Measurements from ENCODE around the gene PYY.
"Not testable (repeated sequence)": the region's sequence is repeated elsewhere in the genome, so short reads cannot be mapped to it uniquely, and the experiment has no call there.

The PYY gene

DNA sequence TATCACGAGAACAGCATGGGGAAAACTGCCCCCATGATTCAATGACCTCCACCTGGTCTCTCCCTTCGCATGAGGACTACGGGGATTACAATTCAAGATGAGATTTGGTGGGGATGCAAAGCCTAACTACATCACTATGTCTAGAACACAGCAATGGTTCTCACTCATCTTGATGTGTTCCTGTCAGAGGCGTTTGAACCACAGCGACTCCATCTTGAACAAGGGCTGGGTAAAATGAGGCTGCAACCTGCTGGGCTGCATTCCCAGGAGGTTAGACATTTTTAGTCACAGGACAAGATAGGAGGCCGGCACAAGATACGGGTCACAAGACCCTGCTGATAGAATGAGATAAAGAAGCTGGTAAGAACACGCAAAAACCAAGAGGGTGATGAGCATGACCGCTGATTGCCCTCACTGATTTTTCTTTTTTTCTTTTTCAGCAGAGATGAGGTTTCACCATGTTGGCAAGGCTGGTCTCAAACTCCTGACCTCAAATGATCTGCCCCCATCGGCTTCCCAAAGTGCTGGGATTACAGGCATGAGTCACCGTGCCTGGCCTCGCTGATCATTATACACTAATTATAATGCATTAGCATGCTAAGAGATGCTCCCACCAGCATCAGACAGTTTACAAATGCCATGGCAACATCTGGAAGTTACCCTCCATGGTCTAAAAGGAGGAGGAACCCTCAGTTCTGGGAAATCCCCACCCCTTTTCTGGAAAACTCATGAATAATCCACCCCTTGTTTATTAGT lies 8.5 kb downstream of the PYY start:
- no peak for DNase-seq

DNA sequence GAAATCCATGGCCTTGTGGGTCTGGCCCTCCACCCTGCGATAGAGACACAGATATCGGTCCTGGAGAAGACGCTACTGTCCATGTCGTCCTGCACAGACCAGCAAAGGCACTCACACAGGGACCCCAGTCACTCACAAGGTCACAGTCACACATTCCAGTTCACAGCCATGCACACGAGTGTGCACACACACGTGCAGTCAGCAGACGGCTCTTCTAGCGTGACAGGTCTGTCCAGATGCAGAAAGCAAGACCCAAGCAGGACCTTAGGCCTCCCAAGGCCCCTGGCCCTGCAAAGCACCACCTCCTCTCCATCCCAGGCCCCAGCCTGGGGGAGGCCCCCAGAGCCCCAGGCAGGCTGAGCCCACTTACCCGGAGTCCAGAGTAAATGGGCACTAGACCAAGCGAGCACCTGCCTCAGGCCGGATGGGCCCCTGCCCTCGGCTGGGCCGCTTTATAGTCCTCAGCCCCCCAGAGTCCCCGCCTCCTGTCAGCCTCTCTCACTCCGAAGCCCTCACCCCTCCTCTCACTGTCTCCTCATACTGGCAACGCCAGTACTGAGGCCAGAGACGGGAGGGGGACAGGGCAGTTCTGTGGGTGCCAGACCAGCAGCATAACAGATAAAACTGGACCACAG lies 11.6 kb downstream of the PYY start, which contains the start of gene PPY:
TSS of gene PPY (minus strand) at position 426 of the 635 bp plus-strand sequence. CDS start 822 bp downstream, outside the sequence.
- no peak for DNase-seq

DNA sequence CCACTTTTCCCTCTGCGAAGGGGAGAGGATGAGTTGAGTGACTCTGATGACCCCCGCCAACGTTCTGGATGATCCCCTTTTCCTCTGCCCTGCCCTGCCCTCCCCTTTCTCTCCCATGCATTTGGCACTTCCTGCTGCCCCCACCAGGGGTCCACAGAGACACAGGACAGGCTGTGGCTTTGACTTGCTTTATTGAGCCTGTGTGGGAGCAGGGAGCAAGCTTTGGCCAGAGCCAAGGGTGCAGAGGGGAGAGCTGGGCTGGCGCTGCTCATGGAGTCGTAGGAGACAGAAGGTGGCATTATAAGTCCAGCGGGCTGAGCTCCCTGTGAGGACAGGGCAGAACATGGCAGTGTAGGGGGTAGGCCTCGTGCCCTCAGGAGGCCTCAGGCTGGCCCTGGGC lies 13.1 kb downstream of the PYY start:
- no peak for DNase-seq

DNA sequence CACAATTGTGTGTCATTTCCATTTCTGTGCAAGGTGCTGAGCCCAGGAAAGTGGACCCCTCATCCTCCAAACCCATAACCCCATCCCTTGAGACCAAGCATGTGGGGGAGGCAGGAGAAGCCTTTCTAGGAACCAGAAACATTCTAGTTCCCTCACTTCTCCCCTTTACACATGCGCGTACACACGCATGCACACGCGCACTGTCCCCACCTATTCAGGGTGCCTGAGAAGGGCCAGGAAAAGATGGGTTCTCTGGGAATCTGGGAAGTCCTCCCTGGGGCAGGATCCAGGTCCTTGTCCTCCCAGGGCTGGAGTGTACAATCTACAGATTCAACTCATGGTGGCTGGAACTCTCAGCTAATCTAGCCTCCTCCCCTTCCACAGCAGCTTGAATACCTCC lies 13.9 kb downstream of the PYY start:
- no peak for DNase-seq

DNA sequence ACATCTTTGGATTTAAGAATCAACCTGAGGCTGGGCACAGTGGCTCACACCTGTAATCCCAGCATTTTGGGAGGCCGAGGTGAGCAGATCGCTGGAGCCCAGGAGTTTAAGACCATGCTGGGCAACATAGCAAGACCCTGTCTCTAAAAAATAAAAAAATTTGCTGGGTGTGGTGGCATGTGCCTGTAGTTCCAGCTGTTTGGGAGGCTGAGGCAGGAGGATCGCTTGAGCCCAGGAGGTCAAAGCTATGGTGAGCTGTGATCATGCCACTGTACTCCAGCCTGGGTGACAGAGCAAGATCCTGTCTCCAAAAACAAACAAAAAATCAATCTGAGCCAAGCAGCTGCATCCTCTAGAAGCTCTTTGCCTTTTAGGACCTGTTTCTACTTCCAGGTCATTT lies 14.3 kb downstream of the PYY start:
- not testable (repeated sequence) for DNase-seq

DNA sequence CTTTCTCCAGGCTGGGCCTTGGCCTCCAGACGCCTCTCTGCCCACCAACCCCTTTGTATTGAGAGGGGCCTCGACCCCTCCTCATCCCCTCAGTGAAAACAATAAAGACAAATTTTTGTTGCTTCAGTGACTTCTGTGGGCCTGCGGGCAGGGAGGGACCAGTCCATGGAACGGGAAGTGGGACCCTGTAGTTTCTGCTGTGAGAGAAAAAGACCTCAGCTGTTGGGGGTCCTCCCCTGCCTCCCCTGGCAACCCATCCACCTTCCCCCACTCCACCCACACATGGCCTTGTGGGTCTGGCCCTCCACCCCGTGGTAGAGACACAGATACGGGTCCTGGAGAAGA lies 14.9 kb downstream of the PYY start:
- no peak for DNase-seq

DNA sequence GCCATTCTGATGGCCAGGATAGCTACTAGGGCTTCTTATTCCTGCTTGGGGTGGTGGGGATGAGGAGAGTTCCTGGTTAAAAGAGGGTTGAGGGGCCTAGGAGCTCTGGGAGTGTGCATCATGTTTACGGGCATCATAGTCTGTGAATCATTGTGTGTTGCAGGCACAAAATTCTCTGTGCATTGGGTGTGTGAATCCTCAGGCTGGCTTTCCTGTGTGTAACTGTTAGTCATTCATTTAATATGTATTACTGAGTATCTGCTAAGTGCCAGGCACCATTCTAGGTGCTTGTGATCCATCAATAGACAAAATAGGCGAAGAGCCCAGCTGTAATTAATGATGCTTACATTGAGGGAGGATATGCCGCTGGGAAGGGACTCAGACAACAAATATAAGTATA lies 17.3 kb downstream of the PYY start:
- DNase-seq: no peak

DNA sequence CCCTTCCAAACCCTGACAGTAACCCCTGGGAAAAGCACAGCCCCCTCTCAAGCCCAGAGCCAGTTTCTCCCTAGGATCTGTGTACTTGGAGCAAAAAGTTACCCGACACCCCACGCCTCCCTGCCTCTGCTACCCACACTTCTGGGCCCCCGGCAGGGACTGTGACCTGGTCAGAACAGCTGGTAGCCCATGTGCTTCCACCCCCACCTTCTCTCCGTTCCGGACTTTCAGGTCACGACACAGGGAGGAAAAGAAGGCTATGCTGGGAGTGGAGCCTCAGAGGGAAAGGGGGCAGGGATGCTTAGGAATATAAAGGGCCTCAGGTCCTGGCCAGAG lies 17.8 kb downstream of the PYY start:
- no peak for DNase-seq

DNA sequence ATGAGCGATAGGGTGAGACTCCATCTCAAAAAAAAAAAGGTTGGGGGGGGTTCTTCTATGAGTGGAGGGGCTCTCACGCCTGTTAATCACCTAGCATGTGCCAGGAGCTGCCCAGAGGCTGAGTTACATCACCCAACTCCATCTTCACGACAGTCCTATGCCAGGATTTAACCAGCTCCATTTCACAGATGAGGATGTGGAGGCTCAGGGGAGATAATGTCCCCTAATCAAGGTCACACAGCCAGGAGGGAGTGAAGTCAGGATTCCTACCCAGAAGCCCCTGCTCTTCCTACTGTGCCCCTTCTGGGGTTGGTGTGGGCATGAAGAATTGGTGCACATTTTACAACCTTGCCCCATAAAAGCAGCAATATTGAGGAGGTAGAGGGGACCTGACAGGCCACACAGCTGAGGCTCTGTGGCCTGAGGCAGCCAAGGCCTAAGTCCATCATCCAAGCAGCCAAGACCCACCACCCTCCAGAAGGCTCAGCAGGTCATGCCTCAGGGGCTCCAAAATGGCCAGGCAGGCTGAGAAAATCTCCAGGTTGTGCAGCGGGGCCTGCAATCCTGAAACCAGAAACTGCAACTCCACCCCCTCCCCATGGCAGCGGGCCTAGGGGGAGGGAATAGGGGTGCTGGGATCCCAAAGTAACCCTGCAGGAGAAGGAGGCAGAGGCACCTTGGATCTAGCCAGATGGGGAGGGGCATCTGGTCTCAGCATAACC lies 18.4 kb downstream of the PYY start:
- no peak for DNase-seq

DNA sequence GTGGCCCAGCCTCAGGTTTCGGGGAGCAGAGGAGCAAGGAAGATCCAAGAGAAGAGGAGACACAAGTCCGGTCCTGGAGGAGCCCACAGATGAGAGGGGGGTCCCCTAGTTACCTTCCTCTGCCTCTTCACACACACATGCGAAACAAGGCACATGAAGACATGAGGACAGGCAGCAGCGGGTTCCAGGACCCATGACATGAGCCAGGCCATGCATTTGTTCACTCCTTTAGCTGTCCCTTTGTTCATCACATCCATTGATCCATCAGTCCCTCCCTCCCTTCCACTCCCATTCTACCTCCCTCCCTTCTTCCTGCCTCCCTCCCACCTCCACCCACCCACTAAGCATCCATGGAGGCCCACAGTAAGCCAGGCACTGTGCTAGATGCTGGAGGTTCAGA lies 20.8 kb downstream of the PYY start:
- no peak for DNase-seq

DNA sequence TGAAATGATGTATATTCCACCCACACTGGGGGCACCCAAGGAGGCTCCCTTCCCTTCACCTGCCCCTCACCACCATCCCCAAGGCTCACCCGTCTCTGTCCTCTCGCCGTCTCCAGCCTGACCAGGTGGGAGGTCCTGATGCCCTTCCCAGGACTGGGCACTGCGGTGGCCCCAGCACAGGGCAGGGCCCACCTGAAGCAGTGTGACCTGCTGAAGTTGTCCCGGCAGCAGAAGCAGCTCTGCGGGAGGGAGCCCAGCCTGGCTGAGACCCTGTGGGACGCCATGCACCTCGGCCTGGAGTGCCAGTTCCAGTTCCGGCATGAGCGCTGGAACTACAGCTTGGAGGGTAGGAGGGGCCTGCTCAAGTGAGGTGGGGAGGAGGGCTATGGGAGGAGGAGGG lies 21.4 kb downstream of the PYY start:
- DNase-seq: no peak

DNA sequence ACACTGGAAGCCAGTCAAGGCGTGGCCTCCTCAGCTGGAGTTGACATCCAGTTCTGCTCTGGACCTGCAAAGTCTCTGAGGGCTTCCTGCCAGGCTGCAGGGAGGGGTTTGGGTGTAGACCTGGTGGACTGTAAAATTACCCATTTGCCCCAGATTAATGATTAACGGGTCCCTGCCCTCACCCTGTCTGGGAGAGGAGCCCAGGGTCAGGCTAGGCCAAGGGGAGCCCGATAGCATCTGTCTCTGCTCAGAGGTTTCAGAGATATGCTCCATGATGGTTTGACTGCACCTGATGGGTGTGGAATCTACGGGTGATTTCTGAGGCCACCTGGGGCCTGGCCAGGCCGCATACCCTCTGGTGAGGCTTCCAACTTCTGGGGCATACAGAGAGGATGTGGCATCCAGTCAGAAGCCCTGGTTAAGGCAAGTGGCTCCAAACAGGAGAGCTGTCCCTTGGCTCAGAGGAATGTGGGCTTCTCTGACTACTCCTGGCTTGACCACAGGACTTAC lies 22.6 kb downstream of the PYY start:
- no peak for DNase-seq

DNA sequence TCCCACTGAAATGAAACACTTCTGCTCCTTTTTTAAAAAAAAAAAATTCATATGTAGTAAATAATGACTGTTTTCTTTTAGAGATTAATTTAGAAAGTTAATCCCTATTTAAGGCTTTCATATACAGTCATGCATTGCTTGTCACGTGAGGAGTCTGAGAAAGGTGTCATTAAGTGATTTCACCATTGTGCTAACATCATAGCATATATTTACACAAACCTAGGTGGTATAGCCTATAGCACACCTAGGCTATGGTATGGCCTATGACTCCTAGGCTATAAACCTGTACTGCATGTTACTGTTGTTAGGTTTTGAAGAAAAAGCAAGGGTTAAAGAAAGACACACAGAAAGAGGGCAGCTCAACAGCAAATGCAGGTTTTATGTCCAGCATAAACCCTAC lies 25.1 kb downstream of the PYY start:
- no peak for DNase-seq

DNA sequence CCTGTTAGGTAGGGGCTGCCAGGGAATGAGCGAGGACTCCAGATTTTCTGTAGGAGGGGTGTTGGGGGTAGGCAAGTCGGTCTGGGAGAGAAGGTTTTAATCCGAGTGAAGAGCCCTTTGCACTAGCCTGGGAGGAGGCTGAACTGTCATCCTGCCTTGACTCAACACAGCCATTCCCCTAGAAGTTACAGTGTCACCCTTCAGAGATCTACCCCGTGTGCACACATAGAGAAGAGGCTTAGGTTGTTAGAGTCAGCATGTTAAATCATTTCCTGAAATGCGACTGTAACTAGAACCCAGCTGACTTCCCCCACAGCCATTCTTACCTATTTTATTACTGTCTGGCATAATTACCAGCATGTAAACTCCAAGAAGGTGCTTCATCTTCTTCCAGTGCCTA lies 25.8 kb downstream of the PYY start:
- DNase-seq: not testable (repeated sequence)

DNA sequence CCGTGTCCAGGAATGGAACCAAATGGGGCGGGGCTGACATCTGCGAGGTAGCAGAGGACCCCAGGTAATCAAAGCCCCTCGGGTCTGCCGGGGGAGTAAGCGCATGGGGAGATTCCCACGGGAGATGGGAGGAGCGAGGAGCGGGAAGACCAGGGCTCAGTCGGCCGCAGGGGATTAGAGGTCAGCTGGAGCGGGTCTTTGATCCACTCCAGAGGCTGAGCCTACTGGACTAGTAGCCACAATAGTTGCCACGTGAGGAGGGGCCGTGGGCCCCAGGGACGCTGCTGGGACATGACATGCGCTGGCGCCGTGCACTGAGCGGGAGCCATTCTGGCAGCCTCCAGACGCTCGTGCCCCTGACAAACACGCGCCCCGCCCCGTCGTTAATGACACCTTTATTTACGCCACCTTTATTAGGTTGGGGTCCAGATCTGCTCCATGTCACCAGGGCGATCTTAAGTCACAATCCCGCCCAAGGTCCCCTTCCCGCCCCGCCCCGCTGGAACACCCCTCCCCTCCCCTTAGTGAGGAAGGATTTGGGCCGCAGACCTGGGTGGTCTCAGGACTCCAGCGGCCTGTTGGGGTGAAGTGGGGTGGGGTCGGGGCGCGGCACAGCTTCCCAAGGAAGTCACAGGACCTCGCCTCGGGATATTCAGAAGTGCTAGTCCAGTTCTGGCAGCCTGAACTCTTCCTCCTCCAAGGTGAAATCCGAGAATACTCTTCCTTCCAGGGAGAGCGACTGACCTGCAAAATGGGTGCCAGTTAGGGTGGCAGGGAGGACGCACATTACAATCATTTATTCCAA lies 26.5 kb downstream of the PYY start:
- DNase-seq: no peak

DNA sequence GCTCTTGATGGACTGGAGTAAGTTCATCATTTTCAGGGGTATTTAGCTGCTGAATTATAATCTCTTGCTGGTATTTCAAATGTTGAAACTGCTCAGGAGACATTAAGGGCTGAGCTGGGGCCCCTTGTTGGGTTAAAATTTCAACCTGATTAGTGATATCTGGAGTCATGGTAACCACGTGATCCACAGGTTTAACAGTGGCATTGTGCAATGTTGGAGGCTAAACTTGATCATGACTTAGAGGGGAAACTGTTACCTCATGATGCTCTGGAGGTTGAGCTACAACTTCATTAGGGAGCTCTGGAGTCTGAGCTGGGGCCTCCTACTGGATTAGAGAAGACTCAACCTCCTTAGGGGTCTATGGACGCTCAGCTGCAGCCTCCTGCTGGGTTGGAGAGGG lies 29.2 kb downstream of the PYY start:
- no peak for DNase-seq

DNA sequence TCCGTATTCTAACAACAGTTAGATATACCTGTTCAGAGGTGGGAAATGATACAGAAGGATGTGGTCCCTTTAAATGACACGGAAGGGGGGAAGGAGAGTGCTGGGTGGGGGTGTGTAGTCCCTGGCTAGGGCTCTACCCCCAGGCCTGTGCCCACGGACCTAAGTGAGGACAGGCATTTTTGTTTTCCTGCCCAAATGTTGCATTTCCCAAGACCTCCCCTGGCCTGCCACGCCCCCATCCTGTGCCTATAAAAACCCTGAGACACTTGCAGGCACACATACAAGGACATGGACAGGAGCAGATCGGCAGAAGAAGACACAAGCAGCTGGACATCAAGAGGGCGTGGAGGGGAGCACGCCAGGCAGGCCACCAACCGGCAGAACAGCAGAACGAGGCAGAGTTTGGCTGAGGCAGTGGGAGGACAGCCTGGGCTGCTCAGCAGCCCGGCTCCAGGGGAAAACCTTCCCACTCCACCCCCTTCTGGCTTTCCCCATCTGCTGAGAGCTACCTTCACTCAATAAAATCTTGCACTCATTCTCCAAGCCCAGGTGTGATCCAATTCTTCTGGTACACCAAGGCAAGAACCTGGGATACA lies 33.1 kb downstream of the PYY start:
- DNase-seq: no peak

DNA sequence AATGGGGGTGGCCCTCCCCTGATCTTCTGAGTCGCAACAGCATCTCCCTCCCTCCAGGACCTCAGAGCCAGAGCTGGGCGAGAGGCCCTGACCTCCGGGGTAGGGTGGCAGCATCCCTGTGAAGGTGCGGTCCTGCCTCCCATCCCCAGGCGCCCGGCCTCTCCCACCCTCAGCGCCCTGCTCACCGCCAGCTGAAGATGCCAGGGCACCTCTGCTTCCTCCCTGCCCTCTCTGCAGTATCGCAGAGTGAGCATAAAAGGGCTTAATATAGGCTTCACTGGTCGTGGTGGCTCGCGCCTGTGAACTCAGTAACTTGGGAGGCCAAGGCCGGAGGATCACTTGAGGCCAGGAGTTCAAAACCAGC lies 35.7 kb downstream of the PYY start:
- no peak for DNase-seq

DNA sequence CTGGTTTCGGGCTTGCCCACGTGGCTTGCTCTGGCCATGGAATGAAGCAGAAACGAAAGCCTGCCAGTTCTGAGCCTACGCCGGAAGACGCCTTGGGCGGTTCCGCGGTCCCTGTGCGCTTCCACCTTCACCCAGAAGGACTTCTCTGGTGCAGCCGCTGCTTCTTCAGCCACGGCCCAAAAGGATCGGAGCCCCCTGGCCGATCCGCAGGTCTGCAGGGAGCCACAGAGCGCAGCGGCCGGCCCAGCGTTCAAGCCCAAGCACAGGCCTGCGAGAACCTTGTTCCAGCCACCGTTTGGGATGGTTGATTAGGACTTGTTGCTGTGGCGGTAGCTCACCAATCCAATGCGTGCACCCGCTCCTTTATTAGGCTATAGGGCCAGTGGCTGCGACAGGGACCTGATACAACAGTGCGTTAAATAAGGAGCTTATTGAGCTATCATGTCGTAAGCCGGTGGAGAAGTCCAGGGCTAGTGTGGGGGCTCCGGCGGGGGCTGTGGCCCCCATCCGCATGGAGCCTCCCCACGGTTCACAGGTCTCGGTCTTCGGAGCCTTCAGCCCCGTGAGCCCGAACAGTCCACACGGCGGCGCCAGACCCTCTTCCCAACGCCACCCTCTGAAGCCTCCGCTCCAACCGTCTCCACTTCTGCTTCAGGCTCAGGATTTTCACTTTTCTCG lies 36.3 kb downstream of the PYY start:
- DNase-seq: no peak

DNA sequence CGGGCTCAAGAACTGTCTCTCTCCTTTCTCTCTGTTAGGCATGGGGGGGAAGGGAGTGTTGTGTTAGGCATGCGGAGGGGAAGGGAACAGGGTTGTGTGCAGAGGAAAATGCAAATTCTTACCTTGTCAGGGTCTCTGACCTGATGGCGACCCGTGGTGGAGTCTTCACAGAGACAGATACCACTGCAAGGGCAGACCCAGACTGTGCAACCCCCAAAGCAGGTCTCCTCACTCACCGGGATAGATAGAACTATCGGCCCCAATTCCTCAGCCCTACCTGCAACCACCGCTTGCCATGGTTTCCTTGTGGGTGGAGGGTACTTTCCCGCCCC lies 36.8 kb downstream of the PYY start:
- DNase-seq: no peak

DNA sequence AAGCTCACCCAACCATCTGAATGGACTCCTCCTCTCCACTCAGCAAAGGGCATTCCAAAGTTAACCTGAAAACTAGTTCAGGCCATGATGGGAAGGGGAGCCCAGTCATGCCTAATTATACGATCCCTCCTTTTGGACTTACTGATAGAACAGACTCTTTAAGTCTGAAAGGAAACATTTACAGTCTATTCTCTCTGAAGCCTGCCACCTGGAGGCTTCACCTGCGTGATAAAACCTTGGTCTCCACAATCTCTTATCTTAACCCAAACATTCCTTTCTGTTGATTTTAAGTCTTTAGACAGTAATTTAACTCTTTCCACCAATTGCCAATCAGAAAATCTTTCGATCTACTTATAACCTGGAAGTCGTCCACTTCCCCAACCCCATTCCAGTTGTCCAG lies 37.4 kb downstream of the PYY start:
- DNase-seq: no peak

DNA sequence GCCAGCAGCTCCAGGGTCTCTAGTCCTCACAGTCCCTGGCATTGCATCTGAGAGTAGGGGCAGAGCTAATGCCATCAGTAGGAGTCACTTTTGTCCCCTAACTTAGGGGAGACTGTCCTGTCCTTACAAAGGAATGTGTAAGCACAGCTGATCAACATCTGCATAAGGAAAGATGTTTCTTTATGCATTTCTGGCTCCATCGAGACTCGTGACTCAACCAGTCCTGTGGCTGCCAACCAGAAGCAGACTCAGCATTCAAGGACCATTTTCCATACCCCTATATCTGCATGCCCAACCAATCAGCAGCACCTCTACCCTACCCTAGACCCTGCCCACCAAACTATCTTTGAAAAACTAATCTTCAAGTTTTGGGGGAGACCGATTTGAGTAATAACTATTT lies 38.2 kb downstream of the PYY start:
- no peak for DNase-seq

DNA sequence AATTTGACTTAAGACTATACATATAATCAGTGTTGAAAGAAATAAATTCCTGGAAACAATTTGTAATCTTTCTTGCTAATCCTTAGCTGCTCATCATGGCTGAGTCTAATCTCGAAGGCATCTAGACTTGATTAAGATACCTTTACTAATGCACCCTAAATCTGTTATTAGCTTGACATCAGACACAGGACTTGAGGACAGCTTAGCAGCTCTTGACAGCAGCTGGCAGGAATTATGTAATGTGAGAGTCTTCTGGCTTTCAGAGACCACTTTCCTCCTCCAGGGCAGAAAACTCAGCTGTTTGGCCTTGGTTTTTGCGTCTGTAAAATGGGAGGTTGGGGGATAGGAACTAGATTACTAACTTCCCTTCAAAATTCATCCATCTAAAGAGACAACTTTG lies 39.3 kb downstream of the PYY start:
- no peak for DNase-seq

Measured in NCI-H748 treated with DMSO at 0.1 percent for 48 hours (cell line).